Measurements from ENCODE around the gene FAM149A.

Gene FAM149A

GRCh38 chr4:186203406-186203805 is 98.9 kb downstream of the FAM149A start:
- TF ChIP-seq ZFP3 (CRISPR knock-in tag; IDR thresholded peaks at IDR 0.05), result no peak
- no peak for TF ChIP-seq ESRRG (CRISPR knock-in tag; IDR thresholded peaks at IDR 0.05)
- no peak for TF ChIP-seq ARNTL (CRISPR knock-in tag; IDR thresholded peaks at IDR 0.05; ENCODE audit: borderline replicate concordance, low read depth)
- TF ChIP-seq, protein P1, sequence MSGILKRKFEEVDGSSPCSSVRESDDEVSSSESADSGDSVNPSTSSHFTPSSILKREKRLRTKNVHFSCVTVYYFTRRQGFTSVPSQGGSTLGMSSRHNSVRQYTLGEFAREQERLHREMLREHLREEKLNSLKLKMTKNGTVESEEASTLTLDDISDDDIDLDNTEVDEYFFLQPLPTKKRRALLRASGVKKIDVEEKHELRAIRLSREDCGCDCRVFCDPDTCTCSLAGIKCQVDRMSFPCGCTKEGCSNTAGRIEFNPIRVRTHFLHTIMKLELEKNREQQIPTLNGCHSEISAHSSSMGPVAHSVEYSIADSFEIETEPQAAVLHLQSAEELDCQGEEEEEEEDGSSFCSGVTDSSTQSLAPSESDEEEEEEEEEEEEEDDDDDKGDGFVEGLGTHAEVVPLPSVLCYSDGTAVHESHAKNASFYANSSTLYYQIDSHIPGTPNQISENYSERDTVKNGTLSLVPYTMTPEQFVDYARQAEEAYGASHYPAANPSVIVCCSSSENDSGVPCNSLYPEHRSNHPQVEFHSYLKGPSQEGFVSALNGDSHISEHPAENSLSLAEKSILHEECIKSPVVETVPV (CRISPR knock-in tag; IDR thresholded peaks at IDR 0.05), result no peak
- no peak for TF ChIP-seq GLIS3 (CRISPR knock-in tag; IDR thresholded peaks at IDR 0.05)
- no peak for TF ChIP-seq BACH2 (CRISPR knock-in tag; IDR thresholded peaks at IDR 0.05; ENCODE audit: borderline replicate concordance)
- no peak for TF ChIP-seq TOX (CRISPR knock-in tag; IDR thresholded peaks at IDR 0.05; ENCODE audit: borderline replicate concordance)
- TF ChIP-seq, protein P2, sequence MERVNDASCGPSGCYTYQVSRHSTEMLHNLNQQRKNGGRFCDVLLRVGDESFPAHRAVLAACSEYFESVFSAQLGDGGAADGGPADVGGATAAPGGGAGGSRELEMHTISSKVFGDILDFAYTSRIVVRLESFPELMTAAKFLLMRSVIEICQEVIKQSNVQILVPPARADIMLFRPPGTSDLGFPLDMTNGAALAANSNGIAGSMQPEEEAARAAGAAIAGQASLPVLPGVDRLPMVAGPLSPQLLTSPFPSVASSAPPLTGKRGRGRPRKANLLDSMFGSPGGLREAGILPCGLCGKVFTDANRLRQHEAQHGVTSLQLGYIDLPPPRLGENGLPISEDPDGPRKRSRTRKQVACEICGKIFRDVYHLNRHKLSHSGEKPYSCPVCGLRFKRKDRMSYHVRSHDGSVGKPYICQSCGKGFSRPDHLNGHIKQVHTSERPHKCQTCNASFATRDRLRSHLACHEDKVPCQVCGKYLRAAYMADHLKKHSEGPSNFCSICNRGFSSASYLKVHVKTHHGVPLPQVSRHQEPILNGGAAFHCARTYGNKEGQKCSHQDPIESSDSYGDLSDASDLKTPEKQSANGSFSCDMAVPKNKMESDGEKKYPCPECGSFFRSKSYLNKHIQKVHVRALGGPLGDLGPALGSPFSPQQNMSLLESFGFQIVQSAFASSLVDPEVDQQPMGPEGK (CRISPR knock-in tag; IDR thresholded peaks at IDR 0.05; ENCODE audit: borderline replicate concordance), result no peak
- ATAC-seq, result 0 out of 3 replicates have a peak, but pooled peaks have one; percentile 14

GRCh38 chr4:186204103-186204559 is 99.6 kb downstream of the FAM149A start:
- ATAC-seq, result peak; percentile 81
- TF ChIP-seq PPARA (CRISPR knock-in tag; IDR thresholded peaks at IDR 0.05; ENCODE audit: borderline replicate concordance), result no peak
- TF ChIP-seq CSDC2 (CRISPR knock-in tag; IDR thresholded peaks at IDR 0.05), result no peak
- TF ChIP-seq, protein P2 (CRISPR knock-in tag; IDR thresholded peaks at IDR 0.05; ENCODE audit: borderline replicate concordance), result no peak
- TF ChIP-seq, protein P3, sequence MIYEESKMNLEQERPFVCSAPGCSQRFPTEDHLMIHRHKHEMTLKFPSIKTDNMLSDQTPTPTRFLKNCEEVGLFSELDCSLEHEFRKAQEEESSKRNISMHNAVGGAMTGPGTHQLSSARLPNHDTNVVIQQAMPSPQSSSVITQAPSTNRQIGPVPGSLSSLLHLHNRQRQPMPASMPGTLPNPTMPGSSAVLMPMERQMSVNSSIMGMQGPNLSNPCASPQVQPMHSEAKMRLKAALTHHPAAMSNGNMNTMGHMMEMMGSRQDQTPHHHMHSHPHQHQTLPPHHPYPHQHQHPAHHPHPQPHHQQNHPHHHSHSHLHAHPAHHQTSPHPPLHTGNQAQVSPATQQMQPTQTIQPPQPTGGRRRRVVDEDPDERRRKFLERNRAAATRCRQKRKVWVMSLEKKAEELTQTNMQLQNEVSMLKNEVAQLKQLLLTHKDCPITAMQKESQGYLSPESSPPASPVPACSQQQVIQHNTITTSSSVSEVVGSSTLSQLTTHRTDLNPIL (CRISPR knock-in tag; IDR thresholded peaks at IDR 0.05; ENCODE audit: low read depth), result no peak
- TF ChIP-seq ZNF70 (CRISPR knock-in tag; IDR thresholded peaks at IDR 0.05), result no peak
- TF ChIP-seq SNAI2 (CRISPR knock-in tag; IDR thresholded peaks at IDR 0.05), result no peak
- TF ChIP-seq ARNTL (CRISPR knock-in tag; IDR thresholded peaks at IDR 0.05; ENCODE audit: borderline replicate concordance, low read depth), result no peak
- TF ChIP-seq ESRRG (CRISPR knock-in tag; IDR thresholded peaks at IDR 0.05), result no peak
- TF ChIP-seq TCF4 (CRISPR knock-in tag; IDR thresholded peaks at IDR 0.05; ENCODE audit: borderline replicate concordance), result no peak
- no peak for TF ChIP-seq ZFP30 (CRISPR knock-in tag; IDR thresholded peaks at IDR 0.05)
- no peak for TF ChIP-seq ZFP3 (CRISPR knock-in tag; IDR thresholded peaks at IDR 0.05)
- no peak for TF ChIP-seq RARB (CRISPR knock-in tag; IDR thresholded peaks at IDR 0.05)
- no peak for TF ChIP-seq BACH2 (CRISPR knock-in tag; IDR thresholded peaks at IDR 0.05; ENCODE audit: borderline replicate concordance)
- TF ChIP-seq, protein P1 (CRISPR knock-in tag; IDR thresholded peaks at IDR 0.05), result no peak

DNA sequence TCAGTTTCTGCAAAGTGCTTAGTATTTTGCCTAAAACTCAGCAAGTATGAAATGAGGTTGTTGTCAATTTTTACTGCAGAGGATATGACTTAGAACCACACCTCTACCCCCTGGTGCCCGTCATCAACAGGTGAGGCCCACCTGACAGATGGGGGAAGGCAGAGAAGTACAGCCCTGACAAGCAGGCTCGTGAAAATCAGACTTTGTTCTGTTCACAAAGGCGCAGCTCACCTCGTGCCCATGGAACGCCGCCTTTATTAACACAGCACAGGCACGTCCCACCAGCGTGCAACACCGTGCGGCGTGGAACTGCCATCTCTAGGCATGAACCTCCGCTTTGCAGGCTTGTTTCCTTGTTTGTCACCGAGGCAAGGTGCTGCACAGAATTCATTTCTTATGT is 100.2 kb downstream of the FAM149A start:
- TF ChIP-seq, protein P3 (CRISPR knock-in tag; IDR thresholded peaks at IDR 0.05; ENCODE audit: low read depth), result no peak
- TF ChIP-seq ARNTL (CRISPR knock-in tag; IDR thresholded peaks at IDR 0.05; ENCODE audit: borderline replicate concordance, low read depth) (no peak), ZNF565 (CRISPR knock-in tag; conservative IDR thresholded peaks at IDR 0.05; ENCODE audit: low read depth) (no peak), OSR1 (CRISPR knock-in tag; IDR thresholded peaks at IDR 0.05) (no peak), ZNF70 (CRISPR knock-in tag; IDR thresholded peaks at IDR 0.05) (no peak)
- TF ChIP-seq, protein P1 (CRISPR knock-in tag; IDR thresholded peaks at IDR 0.05), result no peak
- TF ChIP-seq, protein P4, sequence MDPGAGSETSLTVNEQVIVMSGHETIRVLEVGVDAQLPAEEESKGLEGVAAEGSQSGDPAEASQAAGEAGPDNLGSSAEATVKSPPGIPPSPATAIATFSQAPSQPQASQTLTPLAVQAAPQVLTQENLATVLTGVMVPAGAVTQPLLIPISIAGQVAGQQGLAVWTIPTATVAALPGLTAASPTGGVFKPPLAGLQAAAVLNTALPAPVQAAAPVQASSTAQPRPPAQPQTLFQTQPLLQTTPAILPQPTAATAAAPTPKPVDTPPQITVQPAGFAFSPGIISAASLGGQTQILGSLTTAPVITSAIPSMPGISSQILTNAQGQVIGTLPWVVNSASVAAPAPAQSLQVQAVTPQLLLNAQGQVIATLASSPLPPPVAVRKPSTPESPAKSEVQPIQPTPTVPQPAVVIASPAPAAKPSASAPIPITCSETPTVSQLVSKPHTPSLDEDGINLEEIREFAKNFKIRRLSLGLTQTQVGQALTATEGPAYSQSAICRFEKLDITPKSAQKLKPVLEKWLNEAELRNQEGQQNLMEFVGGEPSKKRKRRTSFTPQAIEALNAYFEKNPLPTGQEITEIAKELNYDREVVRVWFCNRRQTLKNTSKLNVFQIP (CRISPR knock-in tag; IDR thresholded peaks at IDR 0.05; ENCODE audit: borderline replicate concordance, low read depth), result no peak

More for the DNA sequence above, 100.2 kb downstream of the FAM149A start:
- ATAC-seq, result no peak

Data from SK-N-SH treated with all-trans-retinoic acid at 6 μM for 48 hours (cell line).